ENCODE data around the gene SOX1.

Gene SOX1

DNA sequence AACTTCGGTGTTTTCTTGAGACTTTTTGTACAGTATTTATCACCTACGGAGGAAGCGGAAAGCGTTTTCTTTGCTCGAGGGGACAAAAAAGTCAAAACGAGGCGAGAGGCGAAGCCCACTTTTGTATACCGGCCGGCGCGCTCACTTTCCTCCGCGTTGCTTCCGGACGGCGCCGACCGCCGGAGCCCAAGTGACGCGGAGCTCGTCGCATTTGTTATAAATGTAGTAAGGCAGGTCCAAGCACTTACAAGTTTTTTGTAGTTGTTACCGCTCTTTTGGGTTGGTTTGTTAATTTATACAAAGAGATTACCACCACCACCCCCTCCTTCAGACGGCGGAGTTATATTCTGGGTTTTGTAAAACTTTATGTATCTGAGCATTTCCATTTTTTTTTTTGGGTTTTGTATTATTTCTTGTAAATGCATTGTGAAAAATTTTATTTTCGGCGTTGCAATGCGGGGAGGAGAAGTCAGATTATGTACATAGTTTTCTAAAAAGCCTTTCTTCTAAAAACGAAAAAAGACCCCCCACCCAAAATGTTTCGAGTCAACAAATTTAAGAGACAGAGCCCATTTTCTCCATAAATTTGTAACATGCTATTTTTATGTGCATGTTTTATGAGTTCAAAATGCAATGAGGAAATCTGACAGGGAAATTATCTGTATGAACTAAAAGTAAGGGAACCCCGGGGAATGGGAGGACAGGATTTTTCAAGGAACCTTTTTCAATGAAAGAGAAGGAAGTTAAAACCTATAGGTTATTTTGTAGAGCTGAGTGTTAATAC lies 2.3 kb downstream of the SOX1 start:
- Histone ChIP-seq H4K20me1 (ENCODE audit: insufficient read depth, low read length) (no peaks in the 10 kb centered on the region), H3K4me2 (ENCODE audit: insufficient read depth, low read length) (no peak overlapping the region), H3K4me1 (ENCODE audit: insufficient read depth, low read length) (no peaks in the 10 kb centered on the region), H3K4me3 (ENCODE audit: low read depth in 1 of 2, low read length in 2 of 2) (no peak overlapping the region), H3K27ac (ENCODE audit: low read length) (no peak overlapping the region), H3K36me3 (ENCODE audit: insufficient read depth, low read length) (no peaks in the 10 kb centered on the region), H2AFZ (ENCODE audit: low read depth, low read length) (no peak overlapping the region), H3K9ac (ENCODE audit: low read depth, low read length) (no peak overlapping the region), H3K79me2 (ENCODE audit: insufficient read depth, low read length) (no peaks in the 10 kb centered on the region), H3K9me3 (ENCODE audit: insufficient read depth, low read length, severe bottlenecking) (no peaks in the 10 kb centered on the region), H3K27me3 (ENCODE audit: insufficient read depth, low read length, poor library complexity) (peaks cover 1% of the 10 kb centered on the region)
- ATAC-seq (ENCODE audit: insufficient read depth, low read depth) (no peak), DNase-seq (no peak)
- TF ChIP-seq, protein P1, sequence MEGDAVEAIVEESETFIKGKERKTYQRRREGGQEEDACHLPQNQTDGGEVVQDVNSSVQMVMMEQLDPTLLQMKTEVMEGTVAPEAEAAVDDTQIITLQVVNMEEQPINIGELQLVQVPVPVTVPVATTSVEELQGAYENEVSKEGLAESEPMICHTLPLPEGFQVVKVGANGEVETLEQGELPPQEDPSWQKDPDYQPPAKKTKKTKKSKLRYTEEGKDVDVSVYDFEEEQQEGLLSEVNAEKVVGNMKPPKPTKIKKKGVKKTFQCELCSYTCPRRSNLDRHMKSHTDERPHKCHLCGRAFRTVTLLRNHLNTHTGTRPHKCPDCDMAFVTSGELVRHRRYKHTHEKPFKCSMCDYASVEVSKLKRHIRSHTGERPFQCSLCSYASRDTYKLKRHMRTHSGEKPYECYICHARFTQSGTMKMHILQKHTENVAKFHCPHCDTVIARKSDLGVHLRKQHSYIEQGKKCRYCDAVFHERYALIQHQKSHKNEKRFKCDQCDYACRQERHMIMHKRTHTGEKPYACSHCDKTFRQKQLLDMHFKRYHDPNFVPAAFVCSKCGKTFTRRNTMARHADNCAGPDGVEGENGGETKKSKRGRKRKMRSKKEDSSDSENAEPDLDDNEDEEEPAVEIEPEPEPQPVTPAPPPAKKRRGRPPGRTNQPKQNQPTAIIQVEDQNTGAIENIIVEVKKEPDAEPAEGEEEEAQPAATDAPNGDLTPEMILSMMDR (IDR thresholded peaks at IDR 0.05; ENCODE audit: borderline replicate concordance, extremely low read depth, low read length, poor library complexity, severe bottlenecking): no peak
- no peak for TF ChIP-seq EZH2 (IDR thresholded peaks at IDR 0.05; ENCODE audit: borderline replicate concordance, low read depth, low read length, severe bottlenecking)

DNA sequence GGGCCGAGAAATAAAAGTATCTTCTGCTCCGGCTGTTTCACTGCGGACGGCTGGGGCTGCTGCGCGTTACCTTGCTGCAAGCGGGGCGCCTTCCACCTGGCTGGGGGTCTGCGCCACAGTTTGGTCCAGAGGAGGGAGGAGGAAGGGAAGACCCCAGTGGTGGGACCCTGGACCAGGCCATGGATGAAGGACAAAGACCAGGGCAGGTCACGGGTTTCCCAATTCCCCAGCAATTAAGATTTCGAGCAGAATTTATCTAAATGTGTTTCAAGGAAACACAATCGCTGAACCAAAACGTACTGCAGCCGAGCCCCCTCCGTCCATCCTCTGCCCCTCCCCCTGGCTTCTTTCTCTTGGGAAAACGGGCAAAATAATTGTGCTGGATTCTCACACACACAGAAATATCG lies 2.9 kb downstream of the SOX1 start:
- Histone ChIP-seq H3K36me3 (ENCODE audit: insufficient read depth, low read length) (no peaks in the 10 kb centered on the region), H3K4me3 (ENCODE audit: low read depth in 1 of 2, low read length in 2 of 2) (no peak overlapping the region), H3K79me2 (ENCODE audit: insufficient read depth, low read length) (no peaks in the 10 kb centered on the region), H3K27me3 (ENCODE audit: insufficient read depth, low read length, poor library complexity) (peaks cover 2% of the 10 kb centered on the region), H3K4me1 (ENCODE audit: insufficient read depth, low read length) (no peaks in the 10 kb centered on the region), H3K4me2 (ENCODE audit: insufficient read depth, low read length) (no peak overlapping the region), H3K27ac (ENCODE audit: low read length) (no peak overlapping the region), H3K9me3 (ENCODE audit: insufficient read depth, low read length, severe bottlenecking) (no peaks in the 10 kb centered on the region), H4K20me1 (ENCODE audit: insufficient read depth, low read length) (no peaks in the 10 kb centered on the region), H3K9ac (ENCODE audit: low read depth, low read length) (no peak overlapping the region), H2AFZ (ENCODE audit: low read depth, low read length) (no peak overlapping the region)
- no peak for ATAC-seq (ENCODE audit: insufficient read depth, low read depth)
- DNase-seq: no peak
- TF ChIP-seq EZH2 (IDR thresholded peaks at IDR 0.05; ENCODE audit: borderline replicate concordance, low read depth, low read length, severe bottlenecking): no peak
- TF ChIP-seq, protein P1 (IDR thresholded peaks at IDR 0.05; ENCODE audit: borderline replicate concordance, extremely low read depth, low read length, poor library complexity, severe bottlenecking): no peak

DNA sequence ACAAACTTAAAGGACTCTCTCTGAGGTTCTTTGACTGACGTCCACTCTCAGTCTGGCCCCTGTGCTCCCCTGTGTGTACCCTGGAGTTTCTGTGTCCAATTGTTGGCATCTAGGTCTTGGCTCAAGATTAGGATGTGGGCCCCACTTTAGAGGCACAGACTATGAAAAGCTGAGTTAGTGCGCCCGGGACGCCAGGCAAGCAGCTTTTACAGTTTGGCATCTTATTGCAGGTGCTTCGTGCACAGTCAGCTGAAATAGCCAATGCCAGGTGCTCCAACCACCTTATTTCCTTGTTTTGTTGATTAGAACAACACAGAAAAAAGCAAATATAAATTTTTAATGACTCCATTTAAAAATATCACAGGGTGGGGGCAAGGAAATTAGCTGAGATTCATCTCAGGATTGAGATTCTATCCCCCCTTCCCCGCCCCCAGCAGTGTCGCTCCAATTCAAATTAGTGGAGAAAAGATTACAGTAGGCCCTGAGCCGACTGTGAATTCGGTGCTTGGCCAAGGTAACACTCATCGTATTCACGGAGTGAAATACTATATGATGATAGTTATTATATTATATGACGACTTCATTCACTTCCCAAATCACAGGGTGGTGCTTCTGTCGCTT lies 4.3 kb downstream of the SOX1 start:
- no peaks in the 10 kb centered on the region for H3K9me3 ChIP-seq (ENCODE audit: insufficient read depth, low read length, severe bottlenecking)
- no peaks in the 10 kb centered on the region for H4K20me1 ChIP-seq (ENCODE audit: insufficient read depth, low read length)
- H3K27me3 ChIP-seq (ENCODE audit: insufficient read depth, low read length, poor library complexity): peaks cover 8% of the 10 kb centered on the region
- H3K36me3 ChIP-seq (ENCODE audit: insufficient read depth, low read length): no peaks in the 10 kb centered on the region
- no peak overlapping the region for H3K9ac ChIP-seq (ENCODE audit: low read depth, low read length)
- no peak for DNase-seq
- no peak overlapping the region for H3K4me2 ChIP-seq (ENCODE audit: insufficient read depth, low read length)
- no peak for ATAC-seq (ENCODE audit: insufficient read depth, low read depth)
- H2AFZ ChIP-seq (ENCODE audit: low read depth, low read length): no peak overlapping the region
- no peaks in the 10 kb centered on the region for H3K4me1 ChIP-seq (ENCODE audit: insufficient read depth, low read length)
- H3K27ac ChIP-seq (ENCODE audit: low read length): no peak overlapping the region
- no peaks in the 10 kb centered on the region for H3K79me2 ChIP-seq (ENCODE audit: insufficient read depth, low read length)
- H3K4me3 ChIP-seq (ENCODE audit: low read depth in 1 of 2, low read length in 2 of 2): no peak overlapping the region
- TF ChIP-seq, protein P1 (IDR thresholded peaks at IDR 0.05; ENCODE audit: borderline replicate concordance, extremely low read depth, low read length, poor library complexity, severe bottlenecking): no peak
- TF ChIP-seq EZH2 (IDR thresholded peaks at IDR 0.05; ENCODE audit: borderline replicate concordance, low read depth, low read length, severe bottlenecking): no peak
